Motor neuron (in vitro differentiated cells): Measurements from ENCODE around the gene SKIC8. TPM values are rescaled to one million over a fixed set of nuclear protein-coding genes. Genes with fewer than 3 reads are reported as not detected.

Source experiments
- ATAC-seq, 8 experiments: fragments of 200-7000 bp; cut with Tn5 transposase; replicated peaks in 6 of 8; 2 replicates each; pipeline ENCODE4 v1.8.0; 2021; ENCODE audit warnings: mild to moderate bottlenecking in 8 of 8, moderate library complexity in 8 of 8
- H3K27ac ChIP-seq, 2 donors: fragments of 250-450 bp; sonication (Bioruptor Pico); 2 replicates each; pipeline ENCODE4 v1.9.0; 2021; ENCODE audit warnings: antibody characterized with exemption in 2 of 2, mild to moderate bottlenecking in 2 of 2, moderate library complexity in 1 of 2
- H3K4me1 ChIP-seq, 2 donors: fragments of 250-450 bp; sonication (Bioruptor Pico); replicated peaks in 1 of 2; 2 replicates each; pipeline ENCODE4 v1.6.1; 2021; ENCODE audit warnings: antibody characterized with exemption in 2 of 2, mild to moderate bottlenecking in 2 of 2, moderate library complexity in 1 of 2
- H3K4me3 ChIP-seq, 5 donors: fragments of 250-450 bp; sonication (Bioruptor Pico); 2 replicates each; pipeline ENCODE4 v1.9.0; 2021; ENCODE audit warnings: antibody characterized with exemption in 5 of 5, mild to moderate bottlenecking in 5 of 5, moderate library complexity in 4 of 5
- WGBS, 10 experiments: fragments of 450-650 bp; shearing (Covaris generic); methylation state at CpG; one replicate each; pipeline ENCODE4 v1.0.0; 2022; 5-methylcytosine and 5-hydroxymethylcytosine counted together
- in situ Hi-C, 9 experiments: fragments of 400-800 bp; cut with MboI; loops; one replicate each; pipeline ENCODE4 v1.15.0; 2021; ENCODE audit warnings: low sequenced_read_pairs in 9 of 9, low pct_unique_long_range_greater_than_20kb in 2 of 9; ENCODE audit not compliant: unreplicated experiment in 9 of 9
- total RNA-seq, 8 experiments: library from RNA; unstranded; fragments of 300-600 nt; gene quantifications; 2 replicates each; pipeline versions ENCODE4 v1.2.3 to v1.2.4, GENCODE V29; 2022

The SKIC8 gene
- total RNA-seq: 10 to 100 TPM; 39.4 to 67.6 (median 54.7) TPM

DNA sequence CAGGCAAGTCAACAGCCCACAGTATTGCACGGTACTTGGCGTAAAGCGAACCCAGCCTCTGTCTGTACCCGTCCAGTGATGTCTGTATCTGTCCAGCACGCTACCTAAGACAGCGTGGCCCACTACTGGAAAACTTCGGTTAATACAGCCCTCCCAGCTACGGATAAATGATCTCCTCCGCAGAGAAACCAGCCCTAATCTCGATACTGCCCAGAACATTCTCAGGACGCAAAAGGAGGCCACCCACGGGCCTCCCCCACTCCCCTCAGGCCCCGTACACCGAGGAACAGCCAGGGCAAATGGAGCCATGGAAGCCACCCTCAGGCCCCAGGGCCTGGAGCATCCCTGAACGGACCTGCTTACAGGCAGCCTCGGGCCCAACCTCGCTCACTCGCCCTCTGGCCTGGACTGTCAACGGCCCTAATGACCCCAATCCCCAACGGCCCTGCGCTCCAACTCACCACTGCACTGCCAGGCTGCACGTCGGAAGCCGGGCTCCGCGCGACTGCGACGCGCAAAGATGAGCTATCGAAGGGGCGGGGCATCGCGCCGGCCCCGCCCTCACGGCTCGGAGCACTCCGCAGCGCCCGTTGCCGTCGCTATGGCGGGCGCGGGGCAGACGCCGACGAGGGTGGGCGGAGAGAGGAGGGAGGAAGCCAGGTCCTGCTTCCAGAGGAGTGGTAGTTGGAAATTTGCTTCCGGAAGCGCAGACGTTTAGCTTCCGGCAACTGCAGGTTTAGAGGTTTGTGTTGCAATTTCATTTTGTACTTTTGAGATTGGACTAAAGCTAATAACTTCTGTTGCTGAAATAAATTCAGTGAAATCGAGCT is at the start of gene SKIC8:
TSS of gene SKIC8 (minus strand) at position 509 of the 830 bp plus-strand sequence. CDS start 3,923 bp downstream, outside the sequence.
- WGBS, 10 experiments: 0 to 2% (median 0%) methylated on average over 1 to 12 of the region's 55 CpGs; no CpG with 5 or more reads in 2 of the 10 experiments
- ATAC-seq: peak; percentile 87 to 97 (median 93)
- H3K4me3 ChIP-seq: peak within 1 kb of the TSS; percentile 77 to 88 (median 83)
- in situ Hi-C loops: no loop called here
- H3K27ac ChIP-seq: peak within 1 kb of the TSS; percentile 92 to 97
- H3K4me1 ChIP-seq: peaks cover 12 to 21% of the 10 kb centered on the region in 2 donors

- 48 to 100% (median 68%) methylated on average over 1 to 9 of the region's 17 CpGs; no CpG with 5 or more reads in 1 of the 10 experiments for whole genome bisulfite sequencing, 10 experiments
- in situ Hi-C loops: no loop called here
- ATAC-seq: peak in 3 of 8 experiments; percentile 68 to 93 (median 91)
Observed at GRCh38 chr15:78347586-78348543, 48.5 kb upstream of the SKIC8 start.

GRCh38 chr15:78345396-78346125 is 46.2 kb upstream of the SKIC8 start:
- 39 to 100% (median 80%) methylated on average over 1 to 8 of the region's 9 CpGs for WGBS, 10 experiments
- in situ Hi-C loops: no loop called here

More at GRCh38 chr15:78347586-78348543, 48.5 kb upstream of the SKIC8 start:
- no peak overlapping the region for H3K4me3 ChIP-seq
- no peak overlapping the region for H3K27ac ChIP-seq
- H3K4me1 ChIP-seq: peaks cover 41 to 48% of the 10 kb centered on the region in 2 donors

GRCh38 chr15:78343276-78344060 is 44.1 kb upstream of the SKIC8 start:
- Histone ChIP-seq H3K4me3 (peak overlapping the region in 3 of 5 donors; percentile 4 to 44 (median 7)), H3K4me1 (peaks cover 62 to 67% of the 10 kb centered on the region in 2 donors), H3K27ac (peak overlapping the region in 1 of 2 donors; percentile 45)
- in situ Hi-C loops: no loop called here
- 20 to 83% (median 42%) methylated on average over 1 to 9 of the region's 12 CpGs for WGBS, 10 experiments
- ATAC-seq: peak in 5 of 8 experiments; percentile 8 to 65 (median 54)

More at GRCh38 chr15:78345396-78346125, 46.2 kb upstream of the SKIC8 start:
- H3K27ac ChIP-seq: peak overlapping the region in 1 of 2 donors; percentile 29
- H3K4me3 ChIP-seq: no peak overlapping the region
- ATAC-seq: peak in 2 of 8 experiments; percentile 44
- peaks cover 55 to 61% of the 10 kb centered on the region in 2 donors for H3K4me1 ChIP-seq

DNA sequence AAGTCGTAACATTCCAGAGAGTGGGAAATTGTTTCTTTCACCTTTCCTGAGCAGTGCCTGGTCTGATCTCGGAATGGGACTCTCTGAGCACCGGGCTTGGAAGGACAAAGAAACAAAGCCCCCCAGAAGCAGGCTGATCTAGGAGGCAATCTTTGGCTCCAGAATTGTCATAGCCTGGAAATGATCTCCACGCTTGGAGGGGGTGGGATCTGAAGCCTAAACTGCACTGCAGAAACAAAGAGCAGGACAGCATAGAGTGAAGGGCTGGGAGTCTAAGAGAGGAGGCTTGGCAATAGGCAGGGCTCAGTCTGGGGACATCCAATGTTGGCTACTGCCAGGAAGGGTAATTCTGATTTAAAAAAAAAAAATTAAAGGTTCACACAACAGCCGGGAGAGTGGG is 42.6 kb upstream of the SKIC8 start:
- WGBS, 10 experiments: 0 to 67% (median 17%) methylated on average over 1 to 5 of the region's 5 CpGs; no CpG with 5 or more reads in 1 of the 10 experiments
- H3K27ac ChIP-seq: peak overlapping the region; percentile 55 to 66
- peak overlapping the region; percentile 32 to 60 (median 44) for H3K4me3 ChIP-seq
- peak in 3 of 8 experiments; percentile 27 to 31 (median 27) for ATAC-seq
- in situ Hi-C loops: no loop called here
- peaks cover 54 to 58% of the 10 kb centered on the region in 2 donors for H3K4me1 ChIP-seq

- WGBS, 10 experiments: 4 to 23% (median 11%) methylated on average over 3 to 28 of the region's 53 CpGs; no CpG with 5 or more reads in 2 of the 10 experiments
- peak overlapping the region; percentile 32 to 60 (median 44) for H3K4me3 ChIP-seq
- peak in 6 of 8 experiments; percentile 39 to 60 (median 49) for ATAC-seq
- H3K27ac ChIP-seq: peak overlapping the region; percentile 43 to 66
- in situ Hi-C loops: no loop called here
- peaks cover 51 to 54% of the 10 kb centered on the region in 2 donors for H3K4me1 ChIP-seq
Observed at GRCh38 chr15:78341057-78341987, 41.9 kb upstream of the SKIC8 start.

DNA sequence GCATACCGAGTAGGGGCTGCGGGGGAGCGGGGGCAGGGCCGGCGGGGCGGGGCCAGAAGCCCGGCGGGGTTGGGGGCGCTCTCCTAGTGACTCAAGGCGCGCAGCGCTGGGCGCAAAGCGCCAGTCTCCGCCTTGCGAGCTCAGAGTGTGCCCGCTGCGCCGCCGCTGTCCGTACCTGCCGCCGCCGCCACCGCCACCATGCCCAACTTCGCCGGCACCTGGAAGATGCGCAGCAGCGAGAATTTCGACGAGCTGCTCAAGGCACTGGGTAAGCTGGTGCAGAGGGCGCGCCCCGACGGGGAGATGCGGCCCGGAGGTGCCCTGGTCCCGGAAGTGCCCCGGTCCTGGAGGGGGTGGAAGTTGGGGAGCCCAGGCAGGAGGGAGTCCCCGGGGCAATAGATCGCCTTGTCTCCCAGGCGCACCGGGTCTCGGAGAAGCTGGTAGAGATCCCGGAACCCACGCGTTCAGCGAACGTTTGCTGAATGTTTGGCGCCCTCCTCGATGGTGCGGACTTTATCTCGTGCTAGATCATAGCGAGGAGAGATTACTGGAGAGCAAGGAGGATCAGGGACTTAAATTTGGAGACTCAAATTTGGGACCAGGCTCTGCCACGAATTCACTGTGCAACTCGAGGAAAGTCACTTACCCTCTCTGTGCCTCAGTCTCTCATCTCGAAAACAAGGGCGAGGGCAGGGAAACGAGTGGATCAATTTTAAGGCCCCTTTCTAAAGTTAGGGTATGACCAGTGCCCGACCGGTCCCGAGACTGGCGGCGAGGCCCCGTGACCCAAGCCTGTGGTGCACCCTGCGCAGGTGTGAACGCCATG is 41.0 kb upstream of the SKIC8 start, which contains the start of gene CRABP1:
TSS of gene CRABP1 (plus strand) at position 123 of the 826 bp plus-strand sequence. CDS start at position 199, 76 bp downstream.
- ATAC-seq: peak in 6 of 8 experiments; percentile 42 to 74 (median 61)
- 0 to 6% (median 5%) methylated on average over 2 to 18 of the region's 67 CpGs; no CpG with 5 or more reads in 4 of the 10 experiments for WGBS, 10 experiments
- in situ Hi-C loops: no loop called here
- H3K27ac ChIP-seq: peak within 1 kb of the TSS; percentile 43 to 66
- peaks cover 42 to 45% of the 10 kb centered on the region in 2 donors for H3K4me1 ChIP-seq
- H3K4me3 ChIP-seq: peak within 1 kb of the TSS; percentile 32 to 60 (median 44)

DNA sequence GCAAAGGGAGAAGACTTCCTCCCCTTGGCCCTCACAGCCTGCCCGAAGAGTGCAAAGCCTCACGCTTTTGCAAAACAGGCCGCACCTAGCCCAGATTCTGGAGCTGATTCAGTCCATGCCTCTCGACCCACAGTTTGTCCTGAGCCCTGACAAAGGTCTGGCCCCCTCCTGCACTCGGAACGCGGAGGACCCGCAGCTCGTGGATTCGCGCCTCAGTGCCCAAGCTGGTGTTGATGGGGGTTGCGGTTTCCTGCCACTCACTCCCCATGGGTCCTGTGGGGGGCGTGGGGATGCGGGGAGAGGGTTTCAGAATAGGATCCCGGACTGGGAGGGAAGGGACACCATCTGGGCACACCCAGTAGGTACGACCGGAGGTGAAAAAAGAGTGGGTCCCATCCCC is 40.1 kb upstream of the SKIC8 start:
- WGBS, 10 experiments: 52 to 83% (median 56%) methylated on average over 1 to 5 of the region's 17 CpGs; no CpG with 5 or more reads in 6 of the 10 experiments
- no peak for ATAC-seq

DNA sequence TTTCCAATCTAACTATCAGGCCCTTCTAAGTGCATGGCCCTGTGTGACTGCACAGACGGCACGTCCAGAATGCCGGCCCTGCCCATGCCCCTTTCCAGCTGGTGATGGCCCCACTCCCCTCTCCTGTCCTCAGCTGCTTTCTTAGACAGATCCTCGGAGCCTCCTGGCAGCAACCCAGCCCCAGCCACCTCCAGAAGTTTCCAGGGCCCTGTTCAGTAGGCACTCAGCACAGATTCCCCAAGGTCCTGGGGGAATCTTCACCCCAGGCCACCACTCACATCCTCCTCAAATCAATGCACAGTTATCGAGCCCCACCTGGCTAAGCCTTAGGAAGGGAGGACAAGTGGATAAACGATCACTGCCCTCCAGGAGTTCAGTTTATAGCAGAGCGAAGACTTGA is 39.4 kb upstream of the SKIC8 start:
- ATAC-seq: no peak

More for the DNA sequence above, 40.1 kb upstream of the SKIC8 start:
- H3K4me3 ChIP-seq: peak overlapping the region in 2 of 5 donors; percentile 44 to 60
- H3K27ac ChIP-seq: no peak overlapping the region
- peaks cover 35 to 36% of the 10 kb centered on the region in 2 donors for H3K4me1 ChIP-seq
- in situ Hi-C loops: no loop called here

DNA sequence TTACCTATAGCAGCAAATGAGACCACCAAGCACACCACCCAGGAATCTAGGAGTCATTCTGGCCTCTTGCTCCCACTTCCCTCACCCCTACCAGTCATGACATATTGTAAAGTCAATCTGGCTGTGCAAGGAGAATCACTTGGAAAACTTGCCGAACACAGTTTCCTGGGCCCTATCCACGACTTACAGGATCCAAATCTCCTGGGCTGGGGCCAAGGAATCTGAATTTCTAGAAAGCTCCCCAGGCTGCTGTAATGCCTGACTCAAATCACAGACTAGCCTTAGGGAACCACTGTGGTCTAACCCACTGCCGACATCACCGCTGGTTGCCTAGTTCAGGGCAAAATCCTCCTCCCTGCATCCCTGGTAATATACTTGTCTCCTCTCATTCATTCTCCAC is 36.6 kb upstream of the SKIC8 start:
- no peak overlapping the region for H3K27ac ChIP-seq
- no peak for ATAC-seq
- no peak overlapping the region for H3K4me3 ChIP-seq
- H3K4me1 ChIP-seq: peaks cover 12 to 16% of the 10 kb centered on the region in 2 donors
- in situ Hi-C loops: no loop called here
- 43 to 100% (median 78%) methylated on average over 2 to 4 of the region's 4 CpGs; no CpG with 5 or more reads in 6 of the 10 experiments for WGBS, 10 experiments

More for the DNA sequence above, 39.4 kb upstream of the SKIC8 start:
- H3K27ac ChIP-seq: no peak overlapping the region
- H3K4me1 ChIP-seq: peaks cover 28 to 29% of the 10 kb centered on the region in 2 donors
- no peak overlapping the region for H3K4me3 ChIP-seq
- WGBS, 10 experiments: 33 to 93% (median 70%) methylated on average over 2 to 6 of the region's 7 CpGs; no CpG with 5 or more reads in 1 of the 10 experiments
- in situ Hi-C loops: no loop called here
